ENCODE results near the gene TDO2.

Gene TDO2

DNA sequence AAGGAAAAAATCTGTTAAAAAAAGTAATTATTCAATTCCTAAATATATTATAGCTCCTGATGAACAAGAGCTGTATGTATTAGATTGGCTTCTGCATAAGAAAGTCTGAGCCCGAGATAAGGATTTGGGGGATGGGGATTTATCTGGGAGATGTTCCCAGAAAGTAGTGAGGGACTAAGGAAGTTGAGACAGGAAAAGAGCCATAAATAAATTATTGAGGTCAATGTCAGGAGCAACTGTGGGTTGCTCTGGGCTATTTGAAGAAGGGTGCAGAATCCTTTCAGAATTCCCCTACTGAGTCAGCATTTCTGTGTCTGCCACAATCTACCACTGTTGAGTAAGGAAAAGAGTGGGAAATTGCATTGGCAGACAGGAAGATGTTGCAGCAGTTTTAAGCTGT is 3.1 kb upstream of the TDO2 start:
- no peak overlapping the region for H3K27ac ChIP-seq (replicated peaks)
- H3K4me3 ChIP-seq (replicated peaks; ENCODE audit: insufficient read depth, low read length): no peak overlapping the region
- H3K27me3 ChIP-seq (ENCODE audit: insufficient read depth, poor library complexity, severe bottlenecking): no peaks in the 10 kb centered on the region
- no peak for DNase-seq (ENCODE audit: low read depth in 1 of 2, low spot score in 1 of 2)
- TF ChIP-seq, protein P1, sequence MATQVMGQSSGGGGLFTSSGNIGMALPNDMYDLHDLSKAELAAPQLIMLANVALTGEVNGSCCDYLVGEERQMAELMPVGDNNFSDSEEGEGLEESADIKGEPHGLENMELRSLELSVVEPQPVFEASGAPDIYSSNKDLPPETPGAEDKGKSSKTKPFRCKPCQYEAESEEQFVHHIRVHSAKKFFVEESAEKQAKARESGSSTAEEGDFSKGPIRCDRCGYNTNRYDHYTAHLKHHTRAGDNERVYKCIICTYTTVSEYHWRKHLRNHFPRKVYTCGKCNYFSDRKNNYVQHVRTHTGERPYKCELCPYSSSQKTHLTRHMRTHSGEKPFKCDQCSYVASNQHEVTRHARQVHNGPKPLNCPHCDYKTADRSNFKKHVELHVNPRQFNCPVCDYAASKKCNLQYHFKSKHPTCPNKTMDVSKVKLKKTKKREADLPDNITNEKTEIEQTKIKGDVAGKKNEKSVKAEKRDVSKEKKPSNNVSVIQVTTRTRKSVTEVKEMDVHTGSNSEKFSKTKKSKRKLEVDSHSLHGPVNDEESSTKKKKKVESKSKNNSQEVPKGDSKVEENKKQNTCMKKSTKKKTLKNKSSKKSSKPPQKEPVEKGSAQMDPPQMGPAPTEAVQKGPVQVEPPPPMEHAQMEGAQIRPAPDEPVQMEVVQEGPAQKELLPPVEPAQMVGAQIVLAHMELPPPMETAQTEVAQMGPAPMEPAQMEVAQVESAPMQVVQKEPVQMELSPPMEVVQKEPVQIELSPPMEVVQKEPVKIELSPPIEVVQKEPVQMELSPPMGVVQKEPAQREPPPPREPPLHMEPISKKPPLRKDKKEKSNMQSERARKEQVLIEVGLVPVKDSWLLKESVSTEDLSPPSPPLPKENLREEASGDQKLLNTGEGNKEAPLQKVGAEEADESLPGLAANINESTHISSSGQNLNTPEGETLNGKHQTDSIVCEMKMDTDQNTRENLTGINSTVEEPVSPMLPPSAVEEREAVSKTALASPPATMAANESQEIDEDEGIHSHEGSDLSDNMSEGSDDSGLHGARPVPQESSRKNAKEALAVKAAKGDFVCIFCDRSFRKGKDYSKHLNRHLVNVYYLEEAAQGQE (IDR thresholded peaks at IDR 0.05; ENCODE audit: insufficient replicate concordance, low read depth): no peak

DNA sequence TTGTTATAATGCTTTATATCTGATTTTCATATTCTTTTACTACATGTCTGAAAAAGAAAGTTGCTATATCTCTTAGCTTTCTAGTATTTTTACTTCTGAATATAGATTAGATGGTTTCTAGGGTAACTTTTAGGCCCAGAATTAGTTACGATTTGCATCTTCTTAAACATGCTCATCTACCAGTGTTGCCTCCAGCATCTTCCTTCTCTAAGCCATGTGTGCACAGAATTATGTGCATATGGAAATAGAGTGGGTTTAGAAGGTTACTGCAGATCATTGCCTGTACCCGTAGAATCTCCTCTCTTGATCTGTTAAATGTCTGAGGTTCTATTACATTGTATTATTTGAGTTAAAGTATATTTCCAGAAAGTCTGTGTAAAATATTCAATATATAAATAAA is 2.5 kb upstream of the TDO2 start:
- no peak for TF ChIP-seq POLR2AphosphoS5 (IDR thresholded peaks at IDR 0.05; ENCODE audit: low read depth)
- TF ChIP-seq, protein P2, sequence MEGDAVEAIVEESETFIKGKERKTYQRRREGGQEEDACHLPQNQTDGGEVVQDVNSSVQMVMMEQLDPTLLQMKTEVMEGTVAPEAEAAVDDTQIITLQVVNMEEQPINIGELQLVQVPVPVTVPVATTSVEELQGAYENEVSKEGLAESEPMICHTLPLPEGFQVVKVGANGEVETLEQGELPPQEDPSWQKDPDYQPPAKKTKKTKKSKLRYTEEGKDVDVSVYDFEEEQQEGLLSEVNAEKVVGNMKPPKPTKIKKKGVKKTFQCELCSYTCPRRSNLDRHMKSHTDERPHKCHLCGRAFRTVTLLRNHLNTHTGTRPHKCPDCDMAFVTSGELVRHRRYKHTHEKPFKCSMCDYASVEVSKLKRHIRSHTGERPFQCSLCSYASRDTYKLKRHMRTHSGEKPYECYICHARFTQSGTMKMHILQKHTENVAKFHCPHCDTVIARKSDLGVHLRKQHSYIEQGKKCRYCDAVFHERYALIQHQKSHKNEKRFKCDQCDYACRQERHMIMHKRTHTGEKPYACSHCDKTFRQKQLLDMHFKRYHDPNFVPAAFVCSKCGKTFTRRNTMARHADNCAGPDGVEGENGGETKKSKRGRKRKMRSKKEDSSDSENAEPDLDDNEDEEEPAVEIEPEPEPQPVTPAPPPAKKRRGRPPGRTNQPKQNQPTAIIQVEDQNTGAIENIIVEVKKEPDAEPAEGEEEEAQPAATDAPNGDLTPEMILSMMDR (IDR thresholded peaks at IDR 0.05; ENCODE audit: insufficient read depth, low read length): no peak
- no peak for TF ChIP-seq GABPA (IDR thresholded peaks at IDR 0.05; ENCODE audit: low read depth)
- TF ChIP-seq SPI1 (IDR thresholded peaks at IDR 0.05; ENCODE audit: borderline replicate concordance, low read depth): no peak
- TF ChIP-seq, protein P1 (IDR thresholded peaks at IDR 0.05; ENCODE audit: insufficient replicate concordance, low read depth): no peak
- Histone ChIP-seq H3K27me3 (ENCODE audit: insufficient read depth, poor library complexity, severe bottlenecking) (no peaks in the 10 kb centered on the region), H3K27ac (replicated peaks) (no peak overlapping the region), H3K4me3 (replicated peaks; ENCODE audit: insufficient read depth, low read length) (no peak overlapping the region)
- DNase-seq (ENCODE audit: low read depth in 1 of 2, low spot score in 1 of 2): no peak

DNA sequence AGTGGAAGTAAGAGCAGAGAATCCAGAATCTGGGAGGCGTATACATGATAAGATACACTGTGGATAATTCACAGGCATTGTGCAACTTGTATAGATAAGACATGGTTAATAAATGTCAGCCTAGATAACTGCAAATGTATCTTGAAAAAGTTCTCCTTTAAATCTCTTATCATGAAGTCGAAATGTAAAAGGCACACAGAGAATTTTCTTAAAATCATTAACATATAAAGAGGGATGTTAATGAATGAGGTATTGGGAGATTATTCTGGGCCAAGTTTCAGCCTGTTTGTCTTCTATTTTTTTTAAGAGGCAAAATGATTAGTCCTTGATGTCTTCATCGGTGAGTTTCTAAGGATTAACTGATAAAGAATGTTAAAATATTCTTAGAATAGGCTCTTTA is 835 bp downstream of the TDO2 start:
- DNase-seq (ENCODE audit: low read depth in 1 of 2, low spot score in 1 of 2): no peak
- H3K4me3 ChIP-seq (replicated peaks; ENCODE audit: insufficient read depth, low read length): no peak overlapping the region
- no peak for TF ChIP-seq POLR2AphosphoS5 (IDR thresholded peaks at IDR 0.05; ENCODE audit: low read depth)
- TF ChIP-seq GABPA (IDR thresholded peaks at IDR 0.05; ENCODE audit: low read depth): no peak
- TF ChIP-seq SPI1 (IDR thresholded peaks at IDR 0.05; ENCODE audit: borderline replicate concordance, low read depth): no peak
- TF ChIP-seq, protein P2 (IDR thresholded peaks at IDR 0.05; ENCODE audit: insufficient read depth, low read length): no peak
- TF ChIP-seq, protein P1 (IDR thresholded peaks at IDR 0.05; ENCODE audit: insufficient replicate concordance, low read depth): no peak
- no peak overlapping the region for H3K27ac ChIP-seq (replicated peaks)
- no peaks in the 10 kb centered on the region for H3K27me3 ChIP-seq (ENCODE audit: insufficient read depth, poor library complexity, severe bottlenecking)

Data from HL-60 (cell line).